ENCODE measurements around the gene USP3. TPM values are rescaled to one million over a fixed set of nuclear protein-coding genes. Genes with fewer than 3 reads are reported as not detected.

USP3 gene
- total and polyA plus RNA-seq, 10 of the 15 experiments (the other 5 are each of a cell fraction or from before 2014, with no cell fraction given): 23.8 to 64.5 (median 50.3) TPM

DNA sequence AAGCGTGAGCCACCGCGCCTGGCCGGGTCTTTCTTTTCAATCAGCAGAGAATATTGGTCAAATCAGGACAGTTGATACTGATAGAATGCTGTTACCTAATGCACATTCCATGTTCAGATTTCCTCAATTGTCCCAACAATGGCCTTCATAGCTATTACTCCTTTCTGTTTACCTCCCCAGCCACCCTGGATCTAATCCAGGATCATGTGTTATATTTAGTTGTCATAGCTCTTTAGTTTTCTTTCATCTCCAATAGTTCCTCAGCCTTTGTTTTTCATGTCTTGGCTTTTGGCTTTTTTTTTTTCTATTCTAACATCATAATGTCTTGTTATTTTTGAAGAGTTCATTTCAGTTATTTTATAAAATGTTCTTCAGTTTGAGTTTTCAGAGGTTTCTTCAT is 14.6 kb downstream of the USP3 start:
- Histone ChIP-seq H3K9ac (ENCODE audit: control insufficient read depth, insufficient read depth, low read length) (no peak overlapping the region), H3K4me1 (ENCODE audit: control insufficient read depth, insufficient read depth, low read length) (peaks cover 30% of the 10 kb centered on the region), H3K79me2 (ENCODE audit: control insufficient read depth, insufficient read depth, low read length) (peaks cover 98% of the 10 kb centered on the region)

More for the DNA sequence above, 14.6 kb downstream of the USP3 start:
- RAD21 ChIA-PET (ENCODE audit: unreplicated experiment): interaction anchor here (1.9 to 6.1 kb wide), 3 partner anchors 9 to 43 kb away, joined by 8 to 43 read pairs (median 12); no protein-coding TSS in a partner anchor
- no peak for DNase-seq (ENCODE audit: low read depth, low spot score)
- in situ Hi-C loops (cut with MboI): no loop called here
- Histone ChIP-seq H4K20me1 (ENCODE audit: control insufficient read depth, insufficient read depth) (no peaks in the 10 kb centered on the region; the same call in 1 of the 2 replicates), H3K4me2 (ENCODE audit: control insufficient read depth, insufficient read depth) (no peak overlapping the region), H3K36me3 (ENCODE audit: control insufficient read depth in 2 of 2, insufficient read depth in 2 of 2, low read length in 1 of 2) (0 out of 4 replicates have a peak, but pooled peaks cover 0 to 4% of the 10 kb centered on the region in 2 experiments), H2AFZ (ENCODE audit: control insufficient read depth, low read depth, low read length) (no peak overlapping the region), H3K4me3 (no peak overlapping the region), H3K9me3 (replicated peaks; ENCODE audit: control insufficient read depth, insufficient read depth, low read length) (no peaks in the 10 kb centered on the region; the same call in 2 of the 3 replicates), H3K27me3 (replicated peaks in 1 of 2; ENCODE audit: control insufficient read depth in 2 of 2, insufficient read depth in 2 of 2, low read length in 1 of 2) (no peaks in the 10 kb centered on the region), H3K27ac (ENCODE audit: control insufficient read depth, insufficient read depth) (no peak overlapping the region)
- intact Hi-C loops (cut with micrococcal nuclease; ENCODE audit: unreplicated experiment): loop anchor here (10.0 kb wide), 1 partner anchor 76 kb away; the partner anchor contains the start of gene FBXL22
- no peak for ATAC-seq
- POLR2A ChIA-PET: interaction anchor here (0.7 to 4.9 kb wide), 6 partner anchors 9 to 36 kb away, joined by 3 to 20 read pairs (median 4); partner anchors contain the start of gene USP3
- 88% methylated on average over 4 of the region's 4 CpGs for WGBS (ENCODE audit: insufficient coverage, insufficient replicate concordance, low lambda C conversion rate, missing lambda C conversion rate)
- SMC1A ChIA-PET (ENCODE audit: uncharacterized antibody, unreplicated experiment): interaction anchor here (1.2 to 10.2 kb wide), 8 partner anchors 8 to 44 kb away, joined by 3 to 122 read pairs (median 8); no protein-coding TSS in a partner anchor
- CTCF ChIA-PET: interaction anchor here (0.6 to 3.3 kb wide), 7 partner anchors 9 to 742 kb away, joined by 3 to 17 read pairs (median 6); no protein-coding TSS in a partner anchor
- FAIRE-seq: no peak
- no peak for TF ChIP-seq SREBF2 (IDR thresholded peaks at IDR 0.05; ENCODE audit: low read length)
- TF ChIP-seq HCFC1 (IDR thresholded peaks at IDR 0.05; ENCODE audit: low read length): no peak
- TF ChIP-seq SPI1 (IDR thresholded peaks at IDR 0.05; ENCODE audit: borderline replicate concordance, insufficient read depth, low read depth, low read length): no peak
- TF ChIP-seq NR2C1 (IDR thresholded peaks at IDR 0.05): no peak
- TF ChIP-seq TBL1XR1 (IDR thresholded peaks at IDR 0.05; ENCODE audit: low read depth, low read length): no peak
- no peak for TF ChIP-seq IRF4 (IDR thresholded peaks at IDR 0.05; ENCODE audit: low read depth, low read length)
- TF ChIP-seq, protein P1, sequence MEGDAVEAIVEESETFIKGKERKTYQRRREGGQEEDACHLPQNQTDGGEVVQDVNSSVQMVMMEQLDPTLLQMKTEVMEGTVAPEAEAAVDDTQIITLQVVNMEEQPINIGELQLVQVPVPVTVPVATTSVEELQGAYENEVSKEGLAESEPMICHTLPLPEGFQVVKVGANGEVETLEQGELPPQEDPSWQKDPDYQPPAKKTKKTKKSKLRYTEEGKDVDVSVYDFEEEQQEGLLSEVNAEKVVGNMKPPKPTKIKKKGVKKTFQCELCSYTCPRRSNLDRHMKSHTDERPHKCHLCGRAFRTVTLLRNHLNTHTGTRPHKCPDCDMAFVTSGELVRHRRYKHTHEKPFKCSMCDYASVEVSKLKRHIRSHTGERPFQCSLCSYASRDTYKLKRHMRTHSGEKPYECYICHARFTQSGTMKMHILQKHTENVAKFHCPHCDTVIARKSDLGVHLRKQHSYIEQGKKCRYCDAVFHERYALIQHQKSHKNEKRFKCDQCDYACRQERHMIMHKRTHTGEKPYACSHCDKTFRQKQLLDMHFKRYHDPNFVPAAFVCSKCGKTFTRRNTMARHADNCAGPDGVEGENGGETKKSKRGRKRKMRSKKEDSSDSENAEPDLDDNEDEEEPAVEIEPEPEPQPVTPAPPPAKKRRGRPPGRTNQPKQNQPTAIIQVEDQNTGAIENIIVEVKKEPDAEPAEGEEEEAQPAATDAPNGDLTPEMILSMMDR (IDR thresholded peaks at IDR 0.05 in 2 of 3, conservative IDR thresholded peaks at IDR 0.05 in 1 of 3; ENCODE audit: control insufficient read depth in 2 of 3, extremely low read depth in 1 of 3, insufficient read depth in 1 of 3, low read depth in 3 of 3, low read length in 3 of 3): no peak
- TF ChIP-seq POLR2AphosphoS2 (IDR thresholded peaks at IDR 0.05; ENCODE audit: low read depth, low read length): no peak
- no peak for TF ChIP-seq CHD4 (IDR thresholded peaks at IDR 0.05)
- no peak for TF ChIP-seq EGR1 (IDR thresholded peaks at IDR 0.05; ENCODE audit: borderline replicate concordance in 1 of 2, low read depth in 2 of 2, low read length in 2 of 2)
- no peak for TF ChIP-seq ZBED1 (IDR thresholded peaks at IDR 0.05; ENCODE audit: borderline replicate concordance)
- TF ChIP-seq, protein P2, sequence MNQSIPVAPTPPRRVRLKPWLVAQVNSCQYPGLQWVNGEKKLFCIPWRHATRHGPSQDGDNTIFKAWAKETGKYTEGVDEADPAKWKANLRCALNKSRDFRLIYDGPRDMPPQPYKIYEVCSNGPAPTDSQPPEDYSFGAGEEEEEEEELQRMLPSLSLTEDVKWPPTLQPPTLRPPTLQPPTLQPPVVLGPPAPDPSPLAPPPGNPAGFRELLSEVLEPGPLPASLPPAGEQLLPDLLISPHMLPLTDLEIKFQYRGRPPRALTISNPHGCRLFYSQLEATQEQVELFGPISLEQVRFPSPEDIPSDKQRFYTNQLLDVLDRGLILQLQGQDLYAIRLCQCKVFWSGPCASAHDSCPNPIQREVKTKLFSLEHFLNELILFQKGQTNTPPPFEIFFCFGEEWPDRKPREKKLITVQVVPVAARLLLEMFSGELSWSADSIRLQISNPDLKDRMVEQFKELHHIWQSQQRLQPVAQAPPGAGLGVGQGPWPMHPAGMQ (IDR thresholded peaks at IDR 0.05; ENCODE audit: borderline replicate concordance): no peak
- no peak for TF ChIP-seq MEF2A (IDR thresholded peaks at IDR 0.05; ENCODE audit: insufficient read depth, low read depth, low read length)
- TF ChIP-seq RUNX3 (IDR thresholded peaks at IDR 0.05; ENCODE audit: low read length): no peak
- no peak for TF ChIP-seq HDGF (IDR thresholded peaks at IDR 0.05)
- BruUV-seq (replicated peaks): no TSS peak
